Omental fat pad (tissue), 4 donors: Measurements from ENCODE around the gene AGAP1. TPM values are rescaled to one million over a fixed set of nuclear protein-coding genes. Genes with fewer than 3 reads are reported as not detected.

Experiments used
- ATAC-seq: fragments of 150-250 bp; one replicate; pipeline ENCODE4 v1.9.1; 2016; ENCODE audit warnings: mild to moderate bottlenecking, moderate library complexity; ENCODE audit not compliant: low FRiP score
- DNase-seq: peaks from one replicate; pipeline ENCODE4 v3.0.0-alpha.2; 2019; ENCODE audit warnings: low spot score
- CTCF ChIP-seq, 3 donors: fragments of 450-650 bp; IDR thresholded peaks; one replicate each; pipeline ENCODE4 v1.5.1; 2016 to 2017; ENCODE audit warnings: antibody characterized with exemption in 3 of 3, mild to moderate bottlenecking in 3 of 3, moderate library complexity in 2 of 3
- total RNA-seq, 4 donors: library from RNA; depleted of rRNA; stranded (reverse); fragments of >200 nt; gene quantifications; one replicate each; pipeline ENCODE4 v1.1.0, GENCODE V29; 2016

Gene AGAP1
- total RNA-seq, 4 donors from 2014 or later = 15.5 to 24.3 (median 16.2) TPM

- DNase-seq (no peak), ATAC-seq (no peak)
- no peak for TF ChIP-seq CTCF (IDR thresholded peaks at IDR 0.05)
Observed at GRCh38 chr2:236078297-236079255, 584.7 kb downstream of the AGAP1 start.

- no peak for TF ChIP-seq CTCF (IDR thresholded peaks at IDR 0.05)
- DNase-seq (no peak), ATAC-seq (no peak)
Observed at GRCh38 chr2:236080412-236080811, 586.6 kb downstream of the AGAP1 start.

- TF ChIP-seq CTCF (IDR thresholded peaks at IDR 0.05) = no peak
- ATAC-seq = no peak
- no peak for DNase-seq
Observed at GRCh38 chr2:236081171-236081570, 587.3 kb downstream of the AGAP1 start.

GRCh38 chr2:236082061-236082460 is 588.2 kb downstream of the AGAP1 start:
- ATAC-seq = no peak

GRCh38 chr2:236083934-236084333 is 590.1 kb downstream of the AGAP1 start:
- ATAC-seq (no peak), DNase-seq (no peak)
- TF ChIP-seq CTCF (IDR thresholded peaks at IDR 0.05) = no peak

More at GRCh38 chr2:236082061-236082460, 588.2 kb downstream of the AGAP1 start:
- no peak for TF ChIP-seq CTCF (IDR thresholded peaks at IDR 0.05)
- DNase-seq = no peak

- ATAC-seq = no peak
Observed at GRCh38 chr2:236085211-236085610, 591.4 kb downstream of the AGAP1 start.

More at GRCh38 chr2:236085211-236085610, 591.4 kb downstream of the AGAP1 start:
- TF ChIP-seq CTCF (IDR thresholded peaks at IDR 0.05) = no peak
- DNase-seq = no peak
